HEK293 (cell line): ENCODE data around the gene USF3.

Experiments
- HOXA7 ChIP-seq: sonication (generic); formaldehyde crosslinking; IDR thresholded peaks from 2 replicates; pipeline ENCODE4 v1.8.1; 2022; ENCODE audit warnings: missing genetic modification reagents, borderline replicate concordance
- ZNF354C ChIP-seq: fragments of 450-650 bp; formaldehyde crosslinking; IDR thresholded peaks from 2 replicates; pipeline ENCODE4 v1.5.1; 2016; ENCODE audit warnings: missing biosample characterization, missing genetic modification characterization, low read depth, borderline replicate concordance
- ZNF530 ChIP-seq: fragments of 450-650 bp; formaldehyde crosslinking; IDR thresholded peaks from 2 replicates; pipeline ENCODE4 v1.5.1; 2016; ENCODE audit warnings: low read depth, missing biosample characterization, missing genetic modification characterization
- ZNF777 ChIP-seq: fragments of 450-650 bp; formaldehyde crosslinking; IDR thresholded peaks from 2 replicates; pipeline ENCODE4 v1.5.1; 2017; ENCODE audit warnings: missing biosample characterization, missing genetic modification characterization, borderline replicate concordance
- TF ChIP-seq, protein P1 (sequence below): fragments of 450-650 bp; formaldehyde crosslinking; IDR thresholded peaks from 2 replicates; pipeline ENCODE4 v1.5.1; 2016; ENCODE audit warnings: missing biosample characterization, missing genetic modification characterization
- TF ChIP-seq, protein P2 (sequence below): fragments of 450-650 bp; formaldehyde crosslinking; IDR thresholded peaks from 2 replicates; pipeline ENCODE4 v1.5.1; 2016; ENCODE audit warnings: missing biosample characterization, missing genetic modification characterization

- TF ChIP-seq, protein P1, sequence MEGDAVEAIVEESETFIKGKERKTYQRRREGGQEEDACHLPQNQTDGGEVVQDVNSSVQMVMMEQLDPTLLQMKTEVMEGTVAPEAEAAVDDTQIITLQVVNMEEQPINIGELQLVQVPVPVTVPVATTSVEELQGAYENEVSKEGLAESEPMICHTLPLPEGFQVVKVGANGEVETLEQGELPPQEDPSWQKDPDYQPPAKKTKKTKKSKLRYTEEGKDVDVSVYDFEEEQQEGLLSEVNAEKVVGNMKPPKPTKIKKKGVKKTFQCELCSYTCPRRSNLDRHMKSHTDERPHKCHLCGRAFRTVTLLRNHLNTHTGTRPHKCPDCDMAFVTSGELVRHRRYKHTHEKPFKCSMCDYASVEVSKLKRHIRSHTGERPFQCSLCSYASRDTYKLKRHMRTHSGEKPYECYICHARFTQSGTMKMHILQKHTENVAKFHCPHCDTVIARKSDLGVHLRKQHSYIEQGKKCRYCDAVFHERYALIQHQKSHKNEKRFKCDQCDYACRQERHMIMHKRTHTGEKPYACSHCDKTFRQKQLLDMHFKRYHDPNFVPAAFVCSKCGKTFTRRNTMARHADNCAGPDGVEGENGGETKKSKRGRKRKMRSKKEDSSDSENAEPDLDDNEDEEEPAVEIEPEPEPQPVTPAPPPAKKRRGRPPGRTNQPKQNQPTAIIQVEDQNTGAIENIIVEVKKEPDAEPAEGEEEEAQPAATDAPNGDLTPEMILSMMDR = no peak
- TF ChIP-seq ZNF354C (tag by site-specific recombination) (no peak), ZNF530 (tag by site-specific recombination) (no peak), ZNF777 (no peak), HOXA7 (CRISPR knock-in tag) (no peak)
- TF ChIP-seq, protein P2, sequence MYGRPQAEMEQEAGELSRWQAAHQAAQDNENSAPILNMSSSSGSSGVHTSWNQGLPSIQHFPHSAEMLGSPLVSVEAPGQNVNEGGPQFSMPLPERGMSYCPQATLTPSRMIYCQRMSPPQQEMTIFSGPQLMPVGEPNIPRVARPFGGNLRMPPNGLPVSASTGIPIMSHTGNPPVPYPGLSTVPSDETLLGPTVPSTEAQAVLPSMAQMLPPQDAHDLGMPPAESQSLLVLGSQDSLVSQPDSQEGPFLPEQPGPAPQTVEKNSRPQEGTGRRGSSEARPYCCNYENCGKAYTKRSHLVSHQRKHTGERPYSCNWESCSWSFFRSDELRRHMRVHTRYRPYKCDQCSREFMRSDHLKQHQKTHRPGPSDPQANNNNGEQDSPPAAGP = no peak
Measured at GRCh38 chr3:113673593-113673992, 22.8 kb downstream of the USF3 start.
